GM21528 (cell line): Measurements from ENCODE around the gene WDR33.

Source experiments
- ATAC-seq: cut with Tn5 transposase; IDR thresholded peaks from one replicate; pipeline ENCODE4 v1.9.1; 2021; ENCODE audit warnings: mild to moderate bottlenecking, moderate library complexity; ENCODE audit not compliant: unreplicated experiment, low FRiP score

WDR33 gene

GRCh38 chr2:127700527-127701192, 110.3 kb downstream of the WDR33 start:
- peak; percentile 63 for ATAC-seq

- ATAC-seq = no peak
Measured at GRCh38 chr2:127698553-127699355, 112.2 kb downstream of the WDR33 start.

- no peak for ATAC-seq
Measured at GRCh38 chr2:127697482-127698180, 113.3 kb downstream of the WDR33 start.

GRCh38 chr2:127695491-127696472, 115.2 kb downstream of the WDR33 start:
- no peak for ATAC-seq

GRCh38 chr2:127694986-127695385, 116.0 kb downstream of the WDR33 start:
- ATAC-seq = no peak

GRCh38 chr2:127690696-127691095, 120.3 kb downstream of the WDR33 start:
- no peak for ATAC-seq

GRCh38 chr2:127688405-127688804, 122.6 kb downstream of the WDR33 start:
- ATAC-seq = no peak

GRCh38 chr2:127685410-127686080, 125.4 kb downstream of the WDR33 start:
- no peak for ATAC-seq

- ATAC-seq = no peak
Measured at GRCh38 chr2:127683757-127684156, 127.2 kb downstream of the WDR33 start.

- ATAC-seq = no peak
Measured at GRCh38 chr2:127683056-127683455, 127.9 kb downstream of the WDR33 start.

- no peak for ATAC-seq
Measured at GRCh38 chr2:127681976-127682857, 128.8 kb downstream of the WDR33 start.

GRCh38 chr2:127681288-127681804, 129.6 kb downstream of the WDR33 start:
- no peak for ATAC-seq

- ATAC-seq = no peak
Measured at GRCh38 chr2:127680706-127681287, 130.2 kb downstream of the WDR33 start.

- no peak for ATAC-seq
Measured at GRCh38 chr2:127679680-127680361, 131.2 kb downstream of the WDR33 start.

- no peak for ATAC-seq
Measured at GRCh38 chr2:127678991-127679390, 132.0 kb downstream of the WDR33 start.

GRCh38 chr2:127678531-127678930, 132.4 kb downstream of the WDR33 start:
- ATAC-seq = no peak

GRCh38 chr2:127676906-127677305, 134.1 kb downstream of the WDR33 start:
- ATAC-seq = no peak
